ENCODE measurements around the gene PECR. TPM values are rescaled to one million over a fixed set of nuclear protein-coding genes. Genes with fewer than 3 reads are reported as not detected.

PECR gene
- total RNA-seq (10 to 100 TPM in 5 of 7 donors, 1 to 10 TPM in 2; 6.9 to 16.9 (median 12.9) TPM), polyA plus RNA-seq (1 to 10 TPM; 5.0 to 6.2 (median 5.1) TPM)
- long read RNA-seq, donor 1, partial matches to known transcripts: 0 of 2 reads
- long read RNA-seq, donor 1, other reads (novel, unspliced or antisense): 0 of 2 reads
- long read RNA-seq, donor 2, partial matches to known transcripts: 0 of 3 reads
- long read RNA-seq, donor 2, other reads (novel, unspliced or antisense): 0 of 3 reads

DNA sequence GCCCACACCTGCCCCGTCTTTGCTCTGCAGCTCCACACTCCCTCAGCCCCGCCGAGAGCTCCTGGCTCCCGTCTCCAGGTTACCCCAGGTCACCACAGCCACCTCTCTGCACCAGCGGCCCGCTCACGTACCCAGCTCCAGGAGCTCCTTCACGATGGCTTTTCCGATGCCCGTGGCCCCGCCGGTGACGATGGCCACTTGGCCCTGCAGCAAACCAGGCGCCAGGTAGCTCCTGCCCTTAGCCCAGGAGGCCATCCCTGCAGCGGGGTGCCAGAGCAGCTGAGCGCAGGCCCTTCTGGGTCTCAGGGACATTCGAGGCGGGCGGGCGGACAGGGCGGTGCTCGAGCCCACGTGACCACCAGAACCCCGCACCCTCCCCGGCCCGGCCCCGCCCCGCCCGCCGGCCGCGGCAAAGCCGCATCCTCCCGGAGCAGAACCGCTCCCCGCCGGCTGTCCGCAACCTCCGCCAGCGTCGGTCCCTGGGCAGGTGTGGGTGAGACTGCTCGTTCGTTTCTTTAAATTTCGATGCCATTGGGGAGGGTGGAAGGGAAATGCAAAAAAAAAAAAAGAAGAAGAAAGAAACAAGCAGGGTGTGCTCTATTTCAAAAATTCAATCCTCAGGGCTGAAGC lies at the start of gene PECR, which contains the start of gene TMEM169:
PECR (minus strand) TSS at position 323 of the 630 bp plus-strand sequence; CDS start at position 255, 68 bp downstream.
TMEM169 (plus strand) TSS at position 433 of the 630 bp plus-strand sequence. CDS start 14,045 bp downstream, outside the sequence.
- Histone ChIP-seq H3K36me3 (no peaks in the 10 kb centered on the region), H3K9me3 (no peaks in the 10 kb centered on the region), H3K27ac (peak within 1 kb of the TSS; percentile 44 to 86 (median 76)), H3K4me3 (peak within 1 kb of the TSS; percentile 52 to 87 (median 71)), H3K27me3 (replicated peaks in 1 of 7) (no peaks in the 10 kb centered on the region), H3K4me1 (peaks cover 17 to 85% (median 57%) of the 10 kb centered on the region in 6 donors)
- intact Hi-C loops (cut with DNase I; ENCODE audit: low total_unique reads): no loop called here
- TF ChIP-seq POLR2A (IDR thresholded peaks at IDR 0.05) (no peak), POLR2AphosphoS5 (IDR thresholded peaks at IDR 0.05) (peak; percentile 58 to 80 (median 80))
- DNase-seq: peak; percentile 96
- 0 to 2% (median 1%) methylated on average over 30 to 44 of the region's 44 CpGs for WGBS, 5 donors

DNA sequence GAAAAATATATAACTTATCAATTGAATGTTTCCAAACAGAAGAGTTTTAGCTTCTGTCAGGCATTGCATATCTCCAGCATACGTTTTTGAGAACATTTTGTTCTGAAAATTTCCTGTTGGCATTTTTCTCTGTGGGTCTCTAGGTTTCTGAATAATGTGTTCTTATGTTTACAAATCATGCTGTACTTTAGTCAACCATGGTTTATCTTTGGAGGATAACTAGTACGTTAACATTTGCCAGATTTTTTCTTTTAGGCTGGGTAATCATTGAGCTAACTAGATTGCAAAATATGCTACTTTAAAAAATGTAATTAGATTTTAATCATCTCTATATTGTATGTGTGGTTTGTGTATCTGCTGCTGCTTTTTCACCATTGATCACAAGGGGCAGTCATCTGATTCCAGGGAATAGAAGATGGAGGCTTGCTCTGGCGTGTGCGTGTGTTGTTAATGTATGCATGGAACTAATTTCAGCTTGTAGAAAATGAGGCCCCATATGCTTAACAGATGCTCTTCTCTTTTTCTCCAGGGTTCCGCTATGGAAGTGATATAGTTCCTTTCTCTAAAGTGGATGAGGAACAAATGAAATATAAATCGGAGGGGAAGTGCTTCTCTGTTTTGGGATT lies 48.9 kb upstream of the PECR start:
- Histone ChIP-seq H3K9me3 (no peaks in the 10 kb centered on the region), H3K27ac (peak overlapping the region in 4 of 8 donors; percentile 2 to 48 (median 21)), H3K4me3 (no peak overlapping the region), H3K4me1 (peaks cover 0 to 88% (median 23%) of the 10 kb centered on the region in 6 donors), H3K36me3 (peaks cover 3 to 100% (median 97%) of the 10 kb centered on the region in 6 donors), H3K27me3 (replicated peaks in 1 of 7) (no peaks in the 10 kb centered on the region)
- intact Hi-C loops (cut with DNase I; ENCODE audit: low total_unique reads): no loop called here
- DNase-seq: no peak
- WGBS, 5 donors: 64 to 88% (median 75%) methylated on average over 6 of the region's 6 CpGs
- TF ChIP-seq POLR2A (IDR thresholded peaks at IDR 0.05) (no peak), POLR2AphosphoS5 (IDR thresholded peaks at IDR 0.05) (no peak)
- TF ChIP-seq, protein P1, sequence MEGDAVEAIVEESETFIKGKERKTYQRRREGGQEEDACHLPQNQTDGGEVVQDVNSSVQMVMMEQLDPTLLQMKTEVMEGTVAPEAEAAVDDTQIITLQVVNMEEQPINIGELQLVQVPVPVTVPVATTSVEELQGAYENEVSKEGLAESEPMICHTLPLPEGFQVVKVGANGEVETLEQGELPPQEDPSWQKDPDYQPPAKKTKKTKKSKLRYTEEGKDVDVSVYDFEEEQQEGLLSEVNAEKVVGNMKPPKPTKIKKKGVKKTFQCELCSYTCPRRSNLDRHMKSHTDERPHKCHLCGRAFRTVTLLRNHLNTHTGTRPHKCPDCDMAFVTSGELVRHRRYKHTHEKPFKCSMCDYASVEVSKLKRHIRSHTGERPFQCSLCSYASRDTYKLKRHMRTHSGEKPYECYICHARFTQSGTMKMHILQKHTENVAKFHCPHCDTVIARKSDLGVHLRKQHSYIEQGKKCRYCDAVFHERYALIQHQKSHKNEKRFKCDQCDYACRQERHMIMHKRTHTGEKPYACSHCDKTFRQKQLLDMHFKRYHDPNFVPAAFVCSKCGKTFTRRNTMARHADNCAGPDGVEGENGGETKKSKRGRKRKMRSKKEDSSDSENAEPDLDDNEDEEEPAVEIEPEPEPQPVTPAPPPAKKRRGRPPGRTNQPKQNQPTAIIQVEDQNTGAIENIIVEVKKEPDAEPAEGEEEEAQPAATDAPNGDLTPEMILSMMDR (IDR thresholded peaks at IDR 0.05 in 8 of 11, conservative IDR thresholded peaks at IDR 0.05 in 3 of 11): no peak

DNA sequence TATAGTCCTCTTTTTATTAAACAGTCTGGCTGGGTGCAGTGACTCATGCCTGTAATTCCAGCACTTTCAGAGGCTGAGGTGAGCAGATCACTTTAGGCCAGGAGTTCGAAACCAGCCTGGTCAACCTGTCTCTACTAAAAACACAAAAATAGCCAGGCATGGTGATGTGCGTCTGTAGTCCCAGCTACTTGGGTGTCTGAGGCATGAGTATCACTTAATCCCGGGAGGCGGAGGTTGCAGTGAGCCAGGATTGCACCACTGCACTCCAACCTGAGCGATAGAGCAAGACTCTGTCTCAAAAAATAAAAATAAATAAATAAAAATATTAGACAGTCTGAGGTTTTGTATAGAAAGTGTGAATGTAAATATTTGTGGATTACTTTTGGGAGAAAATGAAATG lies 45.3 kb upstream of the PECR start:
- Histone ChIP-seq H3K4me3 (no peak overlapping the region), H3K4me1 (peaks cover 0 to 82% (median 18%) of the 10 kb centered on the region in 6 donors), H3K27ac (peak overlapping the region in 4 of 8 donors; percentile 4 to 58 (median 28)), H3K9me3 (no peaks in the 10 kb centered on the region), H3K27me3 (replicated peaks in 1 of 7) (no peaks in the 10 kb centered on the region), H3K36me3 (peaks cover 3 to 100% (median 98%) of the 10 kb centered on the region in 6 donors)
- WGBS, 5 donors: 69 to 93% (median 83%) methylated on average over 5 of the region's 5 CpGs
- TF ChIP-seq POLR2AphosphoS5 (IDR thresholded peaks at IDR 0.05) (no peak), POLR2A (IDR thresholded peaks at IDR 0.05) (no peak)
- TF ChIP-seq, protein P1 (IDR thresholded peaks at IDR 0.05 in 8 of 11, conservative IDR thresholded peaks at IDR 0.05 in 3 of 11): no peak
- intact Hi-C loops (cut with DNase I; ENCODE audit: low total_unique reads): no loop called here
- no peak for DNase-seq

DNA sequence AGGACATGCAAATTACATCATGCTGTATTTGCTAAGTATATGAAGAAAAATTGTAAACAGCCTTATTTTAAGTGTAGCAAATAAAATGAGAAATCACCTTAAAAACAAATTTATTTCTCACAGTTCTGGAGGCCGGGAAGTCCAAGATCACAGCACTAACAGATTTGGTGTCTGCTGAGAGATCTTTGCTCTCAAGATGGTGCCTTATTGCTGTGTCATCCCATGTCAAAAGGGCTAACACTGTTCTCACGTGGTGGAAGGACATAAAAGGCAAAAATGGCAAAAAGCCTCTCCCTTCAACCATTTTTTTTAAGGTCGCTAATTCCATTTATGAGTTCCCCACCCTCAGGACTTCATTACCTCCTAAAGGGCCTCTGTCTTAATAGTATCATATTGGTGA lies 39.6 kb upstream of the PECR start:
- no peak for TF ChIP-seq POLR2A (IDR thresholded peaks at IDR 0.05)
- TF ChIP-seq, protein P1 (IDR thresholded peaks at IDR 0.05 in 8 of 11, conservative IDR thresholded peaks at IDR 0.05 in 3 of 11): no peak
- no peak for TF ChIP-seq POLR2AphosphoS5 (IDR thresholded peaks at IDR 0.05)
- H3K9me3 ChIP-seq: no peaks in the 10 kb centered on the region
- peaks cover 15 to 67% (median 27%) of the 10 kb centered on the region in 6 donors for H3K4me1 ChIP-seq
- H3K36me3 ChIP-seq: peaks cover 5 to 100% (median 91%) of the 10 kb centered on the region in 6 donors
- no peaks in the 10 kb centered on the region for H3K27me3 ChIP-seq (replicated peaks in 1 of 7)
- intact Hi-C loops (cut with DNase I; ENCODE audit: low total_unique reads): no loop called here
- no peak overlapping the region for H3K27ac ChIP-seq
- no peak overlapping the region for H3K4me3 ChIP-seq
- DNase-seq: no peak
- WGBS, 5 donors: 80 to 88% (median 87%) methylated on average over 3 of the region's 3 CpGs

Measured in spleen (tissue), 13 donors.